Stomach (tissue), 4 donors: ENCODE results near the gene PM20D2.

Experiments
- POLR2A ChIP-seq, 4 donors: fragments of 450-650 bp; IDR thresholded peaks; one replicate each; pipeline ENCODE4 v1.6.1; 2016; ENCODE audit warnings: antibody characterized with exemption in 4 of 4, control low read depth in 2 of 4, mild to moderate bottlenecking in 1 of 4, moderate library complexity in 1 of 4
- POLR2AphosphoS5 ChIP-seq, 3 donors: sonication (generic); formaldehyde crosslinking; IDR thresholded peaks; one replicate each; pipeline ENCODE4 v1.6.1; 2016; ENCODE audit warnings: antibody characterized with exemption in 3 of 3

DNA sequence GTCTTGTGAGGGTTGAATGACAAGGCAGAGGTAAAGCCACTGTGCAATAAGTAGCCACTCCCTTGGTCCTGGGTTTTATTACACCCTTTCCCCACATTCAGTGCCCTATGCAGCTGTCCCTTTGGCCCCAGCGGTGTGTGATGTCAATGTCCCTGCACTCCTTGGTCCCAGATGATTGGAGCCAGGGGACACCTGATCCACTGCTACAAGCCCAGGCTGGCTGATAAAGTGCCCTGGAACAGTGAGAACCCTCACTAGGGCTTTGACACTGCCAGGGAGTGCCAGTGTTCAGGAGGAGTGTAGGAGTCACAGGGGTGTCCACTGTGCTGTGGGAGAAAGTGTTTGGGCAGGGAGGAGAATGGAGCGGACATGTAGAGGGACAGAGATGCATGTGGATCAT, 40.9 kb downstream of the PM20D2 start:
- TF ChIP-seq POLR2AphosphoS5 (IDR thresholded peaks at IDR 0.05) (no peak), POLR2A (IDR thresholded peaks at IDR 0.05) (no peak)
